ENCODE data around the gene MED9.

MED9 gene

GRCh38 chr17:17540935-17541639, 64.3 kb downstream of the MED9 start:
- DNase-seq: no peak

GRCh38 chr17:17541640-17542001, 64.8 kb downstream of the MED9 start:
- DNase-seq: no peak

All from NCI-H1048 (cell line).